GM23338 (cell line): ENCODE results near the gene CCDC71L. TPM values are rescaled to one million over a fixed set of nuclear protein-coding genes. Genes with fewer than 3 reads are reported as not detected.

Experiments used
- ATAC-seq: fragments of 200-7000 bp; cut with Tn5 transposase; 3 replicates; pipeline ENCODE4 v1.9.1; 2020
- DNase-seq: peaks from one replicate; pipeline ENCODE4 v3.0.0-alpha.2; 2015; ENCODE audit warnings: low spot score
- H2AFZ ChIP-seq: fragments of 200-600 bp; sonication (generic); 2 replicates; pipeline ENCODE4 v1.8.0; 2016; ENCODE audit warnings: antibody characterized with exemption, mild to moderate bottlenecking, moderate library complexity
- H3F3A ChIP-seq: fragments of 200-600 bp; sonication (generic); replicated peaks from 2 replicates; pipeline ENCODE4 v1.8.0; 2017; ENCODE audit warnings: antibody characterized with exemption, mixed run types, low read depth
- H3K27ac ChIP-seq: fragments of 200-600 bp; sonication (generic); 2 replicates; pipeline ENCODE4 v1.6.1; 2016; ENCODE audit warnings: low read depth
- H3K27me3 ChIP-seq: fragments of 200-600 bp; sonication (generic); 2 replicates; pipeline ENCODE4 v1.8.0; 2016; ENCODE audit warnings: mild to moderate bottlenecking, mixed run types, moderate library complexity; ENCODE audit not compliant: insufficient read depth
- H3K36me3 ChIP-seq: fragments of 200-600 bp; sonication (generic); 2 replicates; pipeline ENCODE4 v1.8.0; 2016; ENCODE audit warnings: mild to moderate bottlenecking; ENCODE audit not compliant: insufficient read depth
- H3K4me1 ChIP-seq: fragments of 200-600 bp; sonication (generic); 2 replicates; pipeline ENCODE4 v1.8.0; 2016; ENCODE audit warnings: mild to moderate bottlenecking, moderate library complexity; ENCODE audit not compliant: insufficient read depth
- H3K4me2 ChIP-seq: fragments of 200-600 bp; sonication (generic); 2 replicates; pipeline ENCODE4 v1.7.1; 2017; ENCODE audit warnings: mixed run types
- H3K4me3 ChIP-seq: fragments of 200-600 bp; sonication (generic); 2 replicates; pipeline ENCODE4 v1.6.1; 2016; ENCODE audit warnings: mixed run types
- H3K79me2 ChIP-seq: fragments of 200-600 bp; sonication (generic); replicated peaks from 2 replicates; pipeline ENCODE4 v1.8.0; 2017; ENCODE audit warnings: mild to moderate bottlenecking; ENCODE audit not compliant: insufficient read depth
- H3K9me2 ChIP-seq: fragments of 200-600 bp; sonication (generic); 2 replicates; pipeline ENCODE4 v1.8.0; 2017; ENCODE audit not compliant: insufficient read depth
- H4K20me1 ChIP-seq: fragments of 200-600 bp; sonication (generic); replicated peaks from 2 replicates; pipeline ENCODE4 v1.8.0; 2017; ENCODE audit warnings: mild to moderate bottlenecking; ENCODE audit not compliant: insufficient read depth
- H3K27ac Mint-ChIP-seq: 2 replicates; pipeline ENCODE4 v1.8.0; 2020; ENCODE audit warnings: inconsistent platforms, mild to moderate bottlenecking, moderate library complexity, mixed read lengths
- H3K27me3 Mint-ChIP-seq: 3 replicates; pipeline ENCODE4 v1.8.0; 2022; ENCODE audit warnings: low read depth, mild to moderate bottlenecking, moderate library complexity, mixed read lengths, inconsistent platforms; ENCODE audit not compliant: insufficient read depth, poor library complexity
- H3K36me3 Mint-ChIP-seq: 3 replicates; pipeline ENCODE4 v1.8.0; 2021; ENCODE audit warnings: low read depth, mild to moderate bottlenecking, inconsistent platforms, moderate library complexity, mixed read lengths
- H3K4me1 Mint-ChIP-seq: 3 replicates; pipeline ENCODE4 v1.8.0; 2020; ENCODE audit warnings: mild to moderate bottlenecking, inconsistent platforms, mixed read lengths
- H3K4me3 Mint-ChIP-seq: 3 replicates; pipeline ENCODE4 v1.8.0; 2021; ENCODE audit warnings: moderate library complexity, mild to moderate bottlenecking, inconsistent platforms, mixed read lengths
- H3K9me3 Mint-ChIP-seq: 3 replicates; pipeline ENCODE4 v1.8.0; 2020; ENCODE audit warnings: moderate library complexity, mild to moderate bottlenecking, inconsistent platforms, mixed read lengths
- ETS1 ChIP-seq: IDR thresholded peaks from 2 replicates; pipeline ENCODE4 v1.6.1; 2016; ENCODE audit warnings: antibody characterized with exemption
- EZH2 ChIP-seq: fragments of 200-600 bp; sonication (generic); IDR thresholded peaks from one replicate; pipeline ENCODE4 v1.8.0; 2017; ENCODE audit warnings: antibody characterized with exemption, mild to moderate bottlenecking, low read depth; ENCODE audit not compliant: unreplicated experiment
- EZH2phosphoT487 ChIP-seq: fragments of 200-600 bp; sonication (generic); IDR thresholded peaks from one replicate; pipeline ENCODE4 v1.8.1; 2018; ENCODE audit warnings: antibody characterized with exemption; ENCODE audit not compliant: unreplicated experiment
- JUNB ChIP-seq: IDR thresholded peaks from one replicate; pipeline ENCODE4 v1.6.1; 2016; ENCODE audit warnings: antibody characterized with exemption; ENCODE audit not compliant: unreplicated experiment
- NANOG ChIP-seq: IDR thresholded peaks from 2 replicates; pipeline ENCODE4 v1.6.1; 2016; ENCODE audit warnings: antibody characterized with exemption, borderline replicate concordance
- REST ChIP-seq: IDR thresholded peaks from one replicate; pipeline ENCODE4 v1.6.1; 2018; ENCODE audit warnings: antibody characterized with exemption; ENCODE audit not compliant: unreplicated experiment
- ZNF114 ChIP-seq: fragments of 250-450 bp; sonication (Bioruptor Pico); IDR thresholded peaks from 2 replicates; pipeline ENCODE4 v1.5.0; 2020; ENCODE audit warnings: mild to moderate bottlenecking, moderate library complexity
- ZNF331 ChIP-seq: fragments of 250-450 bp; sonication (Bioruptor Pico); IDR thresholded peaks from 2 replicates; pipeline ENCODE4 v1.5.0; 2020; ENCODE audit warnings: low read depth, mild to moderate bottlenecking, moderate library complexity
- ZNF462 ChIP-seq: fragments of 250-450 bp; sonication (Bioruptor Pico); IDR thresholded peaks from 2 replicates; pipeline ENCODE4 v1.5.0; 2020; ENCODE audit warnings: mild to moderate bottlenecking, moderate library complexity
- polyA plus RNA-seq: library from polyadenylated mRNA; unstranded; fragments of >200 nt; fragmentation: Nextera tagmentation; extraction: Ambion mirVana; gene quantifications from 2 replicates; pipeline ENCODE4 v1.2.1, GENCODE V29; 2016
- total RNA-seq: library from RNA; depleted of rRNA; stranded (reverse); fragments of >200 nt; shearing (Covaris generic); gene quantifications from 2 replicates; pipeline ENCODE4 v1.2.3, GENCODE V29; 2014

CCDC71L gene
- total and polyA plus RNA-seq, 2 experiments from 2014 or later = 8.4 to 32.3 TPM

GRCh38 chr7:106644999-106645398, 16.0 kb downstream of the CCDC71L start:
- Histone ChIP-seq H3F3A (no peaks in the 10 kb centered on the region), H2AFZ (no peak overlapping the region), H3K4me2 (no peak overlapping the region), H3K4me3 (no peak overlapping the region), H3K4me1 (no peaks in the 10 kb centered on the region), H3K36me3 (no peaks in the 10 kb centered on the region), H3K27ac (no peak overlapping the region), H3K79me2 (no peaks in the 10 kb centered on the region), H4K20me1 (no peaks in the 10 kb centered on the region), H3K9me2 (no peaks in the 10 kb centered on the region), H3K27me3 (no peaks in the 10 kb centered on the region)
- H3K4me3 Mint-ChIP-seq = no peak overlapping the region
- TF ChIP-seq ETS1 (no peak), JUNB (no peak), NANOG (no peak), ZNF331 (CRISPR knock-in tag) (no peak)
- no peak for DNase-seq
- no peaks in the 10 kb centered on the region for H3K27me3 Mint-ChIP-seq
- H3K4me1 Mint-ChIP-seq = no peaks in the 10 kb centered on the region
- no peak for ATAC-seq
- no peaks in the 10 kb centered on the region for H3K9me3 Mint-ChIP-seq
- no peaks in the 10 kb centered on the region for H3K36me3 Mint-ChIP-seq
- H3K27ac Mint-ChIP-seq = no peak overlapping the region

GRCh38 chr7:106643216-106644000, 17.6 kb downstream of the CCDC71L start:
- no peaks in the 10 kb centered on the region for H3K36me3 Mint-ChIP-seq
- Histone ChIP-seq H3K9me2 (peaks cover 5% of the 10 kb centered on the region; the same call in 1 of the 2 replicates), H3K4me2 (no peak overlapping the region), H3F3A (no peaks in the 10 kb centered on the region), H3K4me3 (no peak overlapping the region), H3K79me2 (no peaks in the 10 kb centered on the region), H3K4me1 (no peaks in the 10 kb centered on the region), H3K27ac (no peak overlapping the region), H3K36me3 (no peaks in the 10 kb centered on the region), H2AFZ (no peak overlapping the region), H4K20me1 (no peaks in the 10 kb centered on the region), H3K27me3 (no peaks in the 10 kb centered on the region)
- no peaks in the 10 kb centered on the region for H3K9me3 Mint-ChIP-seq
- DNase-seq = no peak
- no peaks in the 10 kb centered on the region for H3K4me1 Mint-ChIP-seq
- H3K27ac Mint-ChIP-seq = no peak overlapping the region
- no peak overlapping the region for H3K4me3 Mint-ChIP-seq
- no peaks in the 10 kb centered on the region for H3K27me3 Mint-ChIP-seq
- no peak for ATAC-seq
- no peak for TF ChIP-seq ZNF114 (CRISPR knock-in tag)
- no peak for TF ChIP-seq EZH2phosphoT487
- no peak for TF ChIP-seq ETS1
- no peak for TF ChIP-seq EZH2
- TF ChIP-seq REST = no peak
- TF ChIP-seq ZNF462 (CRISPR knock-in tag) = no peak
